Measurements from ENCODE around the gene ASCC3.

DNA sequence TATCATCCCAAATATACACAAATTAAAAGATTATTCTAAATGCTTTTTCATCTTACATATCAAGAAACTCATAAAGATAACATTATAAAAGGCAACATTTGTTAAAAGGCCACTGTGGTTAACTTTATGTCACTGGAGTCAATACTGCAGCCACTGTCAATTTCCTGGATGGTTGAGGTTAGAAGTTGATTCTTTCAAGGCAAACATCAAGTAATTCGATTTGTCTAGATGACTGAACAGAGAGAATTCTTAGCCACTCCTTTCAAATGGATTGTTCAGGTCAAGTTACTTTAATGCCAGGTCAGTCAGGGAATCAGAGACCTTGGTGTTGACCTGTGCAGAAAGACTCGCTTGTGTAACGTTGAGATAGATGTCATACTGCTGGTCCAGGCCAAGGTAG lies 372.0 kb downstream of the ASCC3 start:
- TF ChIP-seq EP300 (IDR thresholded peaks at IDR 0.05) (no peak), POLR2A (IDR thresholded peaks at IDR 0.05) (no peak), POLR2AphosphoS5 (IDR thresholded peaks at IDR 0.05) (no peak)
- TF ChIP-seq, protein P1, sequence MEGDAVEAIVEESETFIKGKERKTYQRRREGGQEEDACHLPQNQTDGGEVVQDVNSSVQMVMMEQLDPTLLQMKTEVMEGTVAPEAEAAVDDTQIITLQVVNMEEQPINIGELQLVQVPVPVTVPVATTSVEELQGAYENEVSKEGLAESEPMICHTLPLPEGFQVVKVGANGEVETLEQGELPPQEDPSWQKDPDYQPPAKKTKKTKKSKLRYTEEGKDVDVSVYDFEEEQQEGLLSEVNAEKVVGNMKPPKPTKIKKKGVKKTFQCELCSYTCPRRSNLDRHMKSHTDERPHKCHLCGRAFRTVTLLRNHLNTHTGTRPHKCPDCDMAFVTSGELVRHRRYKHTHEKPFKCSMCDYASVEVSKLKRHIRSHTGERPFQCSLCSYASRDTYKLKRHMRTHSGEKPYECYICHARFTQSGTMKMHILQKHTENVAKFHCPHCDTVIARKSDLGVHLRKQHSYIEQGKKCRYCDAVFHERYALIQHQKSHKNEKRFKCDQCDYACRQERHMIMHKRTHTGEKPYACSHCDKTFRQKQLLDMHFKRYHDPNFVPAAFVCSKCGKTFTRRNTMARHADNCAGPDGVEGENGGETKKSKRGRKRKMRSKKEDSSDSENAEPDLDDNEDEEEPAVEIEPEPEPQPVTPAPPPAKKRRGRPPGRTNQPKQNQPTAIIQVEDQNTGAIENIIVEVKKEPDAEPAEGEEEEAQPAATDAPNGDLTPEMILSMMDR (IDR thresholded peaks at IDR 0.05), result no peak
